Liver (tissue), 3 donors: ENCODE measurements around the gene SLC25A19.
"Not testable (repeated sequence)": the region's sequence is repeated elsewhere in the genome, so short reads cannot be mapped to it uniquely, and the experiment has no call there.

Source experiments
- RAD21 ChIP-seq, 2 donors: IDR thresholded peaks; 2 replicates each; pipeline ENCODE4 v1.6.1; 2016; ENCODE audit warnings: antibody characterized with exemption in 2 of 2, mild to moderate bottlenecking in 2 of 2
- RXRA ChIP-seq, 2 donors: IDR thresholded peaks; 2 replicates each; pipeline ENCODE4 v1.6.1; 2017 to 2018; ENCODE audit warnings: antibody characterized with exemption in 2 of 2, mild to moderate bottlenecking in 1 of 2
- SP1 ChIP-seq: IDR thresholded peaks from 2 replicates; pipeline ENCODE4 v1.6.1; 2018; ENCODE audit warnings: antibody characterized with exemption, mild to moderate bottlenecking
- YY1 ChIP-seq: IDR thresholded peaks from 2 replicates; pipeline ENCODE4 v1.6.1; 2016; ENCODE audit warnings: antibody characterized with exemption, mild to moderate bottlenecking
- TF ChIP-seq, protein P1 (sequence below): IDR thresholded peaks from 2 replicates; pipeline ENCODE4 v1.6.1; 2016; ENCODE audit warnings: antibody characterized with exemption
- TF ChIP-seq, protein P2 (sequence below): fragments of 150-350 bp; IDR thresholded peaks from 2 replicates; pipeline ENCODE4 v1.5.1; 2017; ENCODE audit warnings: improper control_type of control experiment, low read depth, low read length; ENCODE audit not compliant: missing input control
- TF ChIP-seq, protein P3 (sequence below): IDR thresholded peaks from 2 replicates; pipeline ENCODE4 v1.6.1; 2016; ENCODE audit warnings: antibody characterized with exemption, mild to moderate bottlenecking
- TF ChIP-seq, protein P4 (sequence below): IDR thresholded peaks from 2 replicates; pipeline ENCODE4 v1.6.1; 2016; ENCODE audit warnings: antibody characterized with exemption
- TF ChIP-seq, protein P5 (sequence below): IDR thresholded peaks from 2 replicates; pipeline ENCODE4 v1.6.1; 2016; ENCODE audit warnings: antibody characterized with exemption
- donor health status: healthy.
- donor health status: healthy.

DNA sequence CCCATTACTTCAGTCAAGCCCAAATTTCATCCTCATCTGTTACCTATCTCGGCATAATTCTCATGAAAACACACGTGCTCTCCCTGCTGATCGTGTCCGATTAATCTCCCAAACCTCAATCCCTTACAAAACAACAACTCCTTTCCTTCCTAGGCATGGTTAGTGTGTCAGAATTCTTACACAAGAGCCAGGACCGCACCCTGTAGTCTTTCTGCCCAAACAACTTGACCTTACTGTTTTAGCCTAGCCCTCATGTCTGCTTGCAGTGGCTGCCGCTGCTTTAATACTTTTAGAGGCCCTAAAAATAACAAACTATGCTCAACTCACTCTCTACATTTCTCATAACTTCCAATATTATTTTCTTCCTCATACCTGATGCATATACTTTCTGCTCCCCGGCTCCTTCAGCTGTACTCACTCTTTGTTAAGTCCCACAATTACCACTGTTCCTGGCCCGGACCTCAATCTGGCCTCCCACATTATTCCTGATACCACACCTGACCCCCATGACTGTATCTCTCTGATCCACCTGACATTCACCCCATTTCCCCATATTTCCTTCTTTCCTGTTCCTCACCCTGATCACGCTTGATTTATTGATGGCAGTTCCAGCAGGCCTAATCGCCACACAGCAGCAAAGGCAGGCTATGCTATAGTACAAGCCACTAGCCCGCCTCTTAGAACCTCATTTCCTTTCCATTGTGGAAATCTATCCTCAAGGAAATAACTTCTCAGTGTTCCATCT is 33.1 kb downstream of the SLC25A19 start:
- not testable (repeated sequence) for TF ChIP-seq RAD21 (IDR thresholded peaks at IDR 0.05); YY1; SP1; RXRA (IDR thresholded peaks at IDR 0.05)
- TF ChIP-seq, protein P1, sequence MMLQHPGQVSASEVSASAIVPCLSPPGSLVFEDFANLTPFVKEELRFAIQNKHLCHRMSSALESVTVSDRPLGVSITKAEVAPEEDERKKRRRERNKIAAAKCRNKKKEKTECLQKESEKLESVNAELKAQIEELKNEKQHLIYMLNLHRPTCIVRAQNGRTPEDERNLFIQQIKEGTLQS = not testable (repeated sequence)
- TF ChIP-seq, protein P2, sequence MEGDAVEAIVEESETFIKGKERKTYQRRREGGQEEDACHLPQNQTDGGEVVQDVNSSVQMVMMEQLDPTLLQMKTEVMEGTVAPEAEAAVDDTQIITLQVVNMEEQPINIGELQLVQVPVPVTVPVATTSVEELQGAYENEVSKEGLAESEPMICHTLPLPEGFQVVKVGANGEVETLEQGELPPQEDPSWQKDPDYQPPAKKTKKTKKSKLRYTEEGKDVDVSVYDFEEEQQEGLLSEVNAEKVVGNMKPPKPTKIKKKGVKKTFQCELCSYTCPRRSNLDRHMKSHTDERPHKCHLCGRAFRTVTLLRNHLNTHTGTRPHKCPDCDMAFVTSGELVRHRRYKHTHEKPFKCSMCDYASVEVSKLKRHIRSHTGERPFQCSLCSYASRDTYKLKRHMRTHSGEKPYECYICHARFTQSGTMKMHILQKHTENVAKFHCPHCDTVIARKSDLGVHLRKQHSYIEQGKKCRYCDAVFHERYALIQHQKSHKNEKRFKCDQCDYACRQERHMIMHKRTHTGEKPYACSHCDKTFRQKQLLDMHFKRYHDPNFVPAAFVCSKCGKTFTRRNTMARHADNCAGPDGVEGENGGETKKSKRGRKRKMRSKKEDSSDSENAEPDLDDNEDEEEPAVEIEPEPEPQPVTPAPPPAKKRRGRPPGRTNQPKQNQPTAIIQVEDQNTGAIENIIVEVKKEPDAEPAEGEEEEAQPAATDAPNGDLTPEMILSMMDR = not testable (repeated sequence)
- TF ChIP-seq, protein P3, sequence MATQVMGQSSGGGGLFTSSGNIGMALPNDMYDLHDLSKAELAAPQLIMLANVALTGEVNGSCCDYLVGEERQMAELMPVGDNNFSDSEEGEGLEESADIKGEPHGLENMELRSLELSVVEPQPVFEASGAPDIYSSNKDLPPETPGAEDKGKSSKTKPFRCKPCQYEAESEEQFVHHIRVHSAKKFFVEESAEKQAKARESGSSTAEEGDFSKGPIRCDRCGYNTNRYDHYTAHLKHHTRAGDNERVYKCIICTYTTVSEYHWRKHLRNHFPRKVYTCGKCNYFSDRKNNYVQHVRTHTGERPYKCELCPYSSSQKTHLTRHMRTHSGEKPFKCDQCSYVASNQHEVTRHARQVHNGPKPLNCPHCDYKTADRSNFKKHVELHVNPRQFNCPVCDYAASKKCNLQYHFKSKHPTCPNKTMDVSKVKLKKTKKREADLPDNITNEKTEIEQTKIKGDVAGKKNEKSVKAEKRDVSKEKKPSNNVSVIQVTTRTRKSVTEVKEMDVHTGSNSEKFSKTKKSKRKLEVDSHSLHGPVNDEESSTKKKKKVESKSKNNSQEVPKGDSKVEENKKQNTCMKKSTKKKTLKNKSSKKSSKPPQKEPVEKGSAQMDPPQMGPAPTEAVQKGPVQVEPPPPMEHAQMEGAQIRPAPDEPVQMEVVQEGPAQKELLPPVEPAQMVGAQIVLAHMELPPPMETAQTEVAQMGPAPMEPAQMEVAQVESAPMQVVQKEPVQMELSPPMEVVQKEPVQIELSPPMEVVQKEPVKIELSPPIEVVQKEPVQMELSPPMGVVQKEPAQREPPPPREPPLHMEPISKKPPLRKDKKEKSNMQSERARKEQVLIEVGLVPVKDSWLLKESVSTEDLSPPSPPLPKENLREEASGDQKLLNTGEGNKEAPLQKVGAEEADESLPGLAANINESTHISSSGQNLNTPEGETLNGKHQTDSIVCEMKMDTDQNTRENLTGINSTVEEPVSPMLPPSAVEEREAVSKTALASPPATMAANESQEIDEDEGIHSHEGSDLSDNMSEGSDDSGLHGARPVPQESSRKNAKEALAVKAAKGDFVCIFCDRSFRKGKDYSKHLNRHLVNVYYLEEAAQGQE = not testable (repeated sequence)
- TF ChIP-seq, protein P4, sequence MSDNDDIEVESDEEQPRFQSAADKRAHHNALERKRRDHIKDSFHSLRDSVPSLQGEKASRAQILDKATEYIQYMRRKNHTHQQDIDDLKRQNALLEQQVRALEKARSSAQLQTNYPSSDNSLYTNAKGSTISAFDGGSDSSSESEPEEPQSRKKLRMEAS = not testable (repeated sequence)
- TF ChIP-seq, protein P5, sequence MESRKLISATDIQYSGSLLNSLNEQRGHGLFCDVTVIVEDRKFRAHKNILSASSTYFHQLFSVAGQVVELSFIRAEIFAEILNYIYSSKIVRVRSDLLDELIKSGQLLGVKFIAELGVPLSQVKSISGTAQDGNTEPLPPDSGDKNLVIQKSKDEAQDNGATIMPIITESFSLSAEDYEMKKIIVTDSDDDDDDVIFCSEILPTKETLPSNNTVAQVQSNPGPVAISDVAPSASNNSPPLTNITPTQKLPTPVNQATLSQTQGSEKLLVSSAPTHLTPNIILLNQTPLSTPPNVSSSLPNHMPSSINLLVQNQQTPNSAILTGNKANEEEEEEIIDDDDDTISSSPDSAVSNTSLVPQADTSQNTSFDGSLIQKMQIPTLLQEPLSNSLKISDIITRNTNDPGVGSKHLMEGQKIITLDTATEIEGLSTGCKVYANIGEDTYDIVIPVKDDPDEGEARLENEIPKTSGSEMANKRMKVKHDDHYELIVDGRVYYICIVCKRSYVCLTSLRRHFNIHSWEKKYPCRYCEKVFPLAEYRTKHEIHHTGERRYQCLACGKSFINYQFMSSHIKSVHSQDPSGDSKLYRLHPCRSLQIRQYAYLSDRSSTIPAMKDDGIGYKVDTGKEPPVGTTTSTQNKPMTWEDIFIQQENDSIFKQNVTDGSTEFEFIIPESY = not testable (repeated sequence)
